NK-92 treated with Interleukin-12 subunit alpha and Interleukin-12 subunit beta, amount 100 ng/mL, for 24 hours (cell line): ENCODE measurements around the gene SRMS.
A peak's percentile ranks its signal among the peaks of the same experiment; 100 is the strongest.
"Not testable (repeated sequence)": the region's sequence is repeated elsewhere in the genome, so short reads cannot be mapped to it uniquely, and the experiment has no call there.

ENCODE experiments used
- DNase-seq: peaks from one replicate; lab custom pipeline; 2025; lab: John Stamatoyannopoulos, UW

The SRMS gene

DNA sequence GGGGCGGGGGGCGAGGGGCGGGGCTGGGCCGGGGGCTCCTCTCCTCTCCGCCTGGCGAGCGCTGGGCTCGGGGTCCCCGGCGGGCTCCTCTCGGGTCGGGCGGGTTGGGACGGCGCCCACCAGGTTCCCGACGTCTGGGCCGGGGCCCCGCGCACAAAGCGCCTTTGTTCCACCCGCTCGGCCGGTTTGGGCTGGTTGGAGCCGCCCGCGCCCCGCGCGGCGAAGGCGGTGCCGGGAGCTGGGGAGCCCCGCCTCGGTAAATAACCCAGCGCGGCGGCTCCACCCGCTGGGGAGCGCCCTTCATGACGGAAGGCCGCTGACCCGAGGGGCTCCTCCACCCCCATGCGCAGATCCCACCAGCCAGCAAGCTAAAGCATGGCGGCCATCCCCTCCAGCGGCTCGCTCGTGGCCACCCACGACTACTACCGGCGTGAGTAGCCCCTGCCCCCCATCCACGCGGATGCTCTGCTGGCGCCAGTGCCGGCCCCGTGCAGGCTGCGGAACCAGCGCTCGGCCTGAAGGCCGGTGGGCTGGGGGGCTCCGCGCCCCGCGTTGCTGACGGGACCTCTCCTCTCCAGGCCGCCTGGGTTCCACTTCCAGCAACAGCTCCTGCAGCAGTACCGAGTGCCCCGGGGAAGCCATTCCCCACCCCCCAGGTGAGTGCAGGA is 26.5 kb downstream of the SRMS start:
- DNase-seq: peak; percentile 60

- peak; percentile 70 for DNase-seq
Observed at GRCh38 chr20:63520504-63520933, 27.0 kb downstream of the SRMS start, which contains the start of gene PPDPF. Gene PPDPF, plus strand, starts transcription at chr20:63520765. Its CDS starts 544 bp downstream, at chr20:63521309.

DNA sequence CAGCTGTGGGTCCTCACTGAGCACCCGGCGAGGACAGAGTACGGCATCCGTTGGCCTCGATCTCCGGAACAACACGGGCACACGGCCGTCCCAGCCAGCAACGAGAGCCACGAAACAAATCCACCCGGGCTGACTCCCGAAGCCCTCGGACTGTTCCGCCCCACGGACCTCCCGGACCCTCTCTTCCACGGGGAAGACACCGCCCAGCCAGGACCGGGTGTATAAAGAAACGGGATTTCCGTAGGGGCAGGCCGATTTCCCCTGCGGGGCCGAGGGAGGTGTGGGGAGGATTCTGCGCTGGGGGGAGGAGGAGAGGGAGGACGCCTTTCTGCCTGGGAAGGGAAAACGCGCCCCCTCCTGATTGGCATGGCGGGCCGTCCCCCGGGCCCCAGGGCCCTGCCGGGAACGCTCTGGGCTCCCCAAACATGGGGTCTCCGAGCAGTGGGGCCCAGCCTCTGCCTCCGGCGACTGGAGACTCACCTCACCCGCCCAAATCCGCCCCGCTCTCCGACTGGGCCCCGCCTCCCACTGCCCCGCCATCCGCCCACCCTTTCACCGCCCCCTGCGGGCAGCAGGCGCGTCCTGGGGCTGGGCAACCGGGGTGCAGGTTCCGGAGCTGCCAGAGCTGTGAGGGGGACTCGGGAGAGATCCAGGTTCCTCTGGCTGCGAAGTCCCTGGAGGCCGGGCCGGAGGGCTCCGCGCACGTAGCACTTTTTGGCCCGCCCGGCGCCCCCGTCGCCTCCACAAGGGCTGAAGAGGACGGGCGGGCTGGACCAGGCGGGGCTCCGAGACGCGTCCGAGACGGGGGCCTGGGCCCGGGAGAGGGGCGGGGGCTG is 27.7 kb downstream of the SRMS start:
- no peak for DNase-seq

- DNase-seq: no peak
Observed at GRCh38 chr20:63518946-63519667, 28.4 kb downstream of the SRMS start.

DNA sequence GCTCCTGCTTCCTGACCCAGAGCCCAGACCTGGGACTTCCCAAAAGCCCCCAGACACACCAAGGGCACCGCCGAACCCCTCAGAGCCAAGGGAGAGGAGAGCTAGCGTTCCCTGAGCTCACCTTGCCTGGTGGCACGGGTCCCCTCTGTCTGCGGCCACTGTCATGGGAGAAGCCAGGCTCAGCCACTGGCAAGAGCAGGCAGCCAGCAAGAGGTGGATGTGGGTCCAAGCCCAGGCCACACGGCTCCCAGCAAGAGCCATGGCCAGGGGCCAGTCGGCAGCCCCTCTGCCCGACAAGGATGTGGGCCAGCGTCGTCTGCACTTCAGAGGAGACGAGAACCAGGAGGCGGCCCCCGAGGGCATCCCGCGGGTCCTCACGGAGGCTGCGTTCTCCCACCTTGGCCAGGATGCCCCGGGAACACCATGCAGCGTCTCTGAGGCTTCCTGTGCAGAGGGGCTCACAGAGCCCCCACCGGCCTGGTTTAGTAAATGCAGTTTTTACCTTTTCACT is 29.1 kb downstream of the SRMS start:
- no peak for DNase-seq

DNA sequence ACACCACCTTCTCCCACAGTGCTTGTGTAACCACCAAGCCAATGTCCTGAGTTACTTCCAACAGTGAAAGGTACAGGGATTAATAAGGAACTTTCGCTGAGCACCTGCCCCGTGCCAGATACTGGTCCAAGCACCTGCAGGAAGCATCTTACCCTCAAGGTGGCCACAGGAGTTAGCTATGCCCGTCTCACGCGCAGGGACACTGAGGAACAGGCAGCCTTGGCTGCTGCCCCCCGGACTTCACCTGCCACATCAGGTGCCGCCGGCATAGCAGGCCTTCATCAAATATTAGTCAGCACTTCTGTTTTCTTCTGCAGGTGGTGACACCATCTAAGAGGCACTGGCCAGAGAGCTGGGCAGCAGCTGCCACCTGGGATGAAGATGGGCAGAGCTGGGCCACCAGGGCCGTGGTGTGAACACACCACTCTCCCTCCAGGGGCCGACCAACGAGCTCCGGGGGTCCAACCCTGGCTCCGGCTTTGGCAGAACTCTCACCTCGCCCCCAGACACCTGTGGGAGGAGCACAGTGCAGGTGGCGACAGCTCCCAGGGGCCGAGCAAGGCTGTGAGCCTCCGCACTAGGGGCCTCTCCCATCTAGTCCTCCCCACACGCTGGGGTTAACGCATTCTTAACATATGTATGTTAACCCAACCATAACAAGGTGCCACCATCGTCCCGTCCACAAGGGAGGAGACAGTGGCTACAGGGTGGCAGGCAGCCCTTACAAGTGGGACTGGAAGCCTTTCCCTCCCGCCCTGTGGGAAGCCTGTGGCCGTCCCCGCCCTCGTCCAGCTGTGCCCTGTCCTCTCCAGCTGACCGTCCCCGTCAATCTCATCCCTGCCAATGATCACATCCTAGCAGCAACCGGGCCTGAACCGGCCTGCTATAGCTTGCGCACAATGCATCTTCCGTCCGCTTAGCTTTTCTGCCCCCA is 29.9 kb downstream of the SRMS start:
- DNase-seq: no peak

DNA sequence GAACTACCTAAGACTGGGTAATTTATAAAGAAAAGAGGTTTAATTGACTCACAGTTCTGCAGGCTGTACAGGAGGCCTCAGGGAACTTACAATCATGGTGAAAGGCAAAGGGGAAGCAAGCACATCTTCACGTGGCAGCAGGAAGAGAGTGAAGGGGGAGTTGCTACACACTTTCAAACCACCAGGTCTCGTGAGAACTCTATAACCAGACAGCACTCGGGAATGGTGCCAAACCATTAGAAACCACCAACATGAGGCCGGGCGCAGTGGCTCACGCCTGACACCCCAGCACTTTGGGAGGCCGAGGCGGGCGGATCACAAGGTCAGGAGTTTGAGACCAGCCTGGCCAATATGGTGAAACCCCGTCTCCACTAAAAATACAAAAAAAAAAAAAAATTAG is 33.0 kb downstream of the SRMS start:
- not testable (repeated sequence) for DNase-seq

DNA sequence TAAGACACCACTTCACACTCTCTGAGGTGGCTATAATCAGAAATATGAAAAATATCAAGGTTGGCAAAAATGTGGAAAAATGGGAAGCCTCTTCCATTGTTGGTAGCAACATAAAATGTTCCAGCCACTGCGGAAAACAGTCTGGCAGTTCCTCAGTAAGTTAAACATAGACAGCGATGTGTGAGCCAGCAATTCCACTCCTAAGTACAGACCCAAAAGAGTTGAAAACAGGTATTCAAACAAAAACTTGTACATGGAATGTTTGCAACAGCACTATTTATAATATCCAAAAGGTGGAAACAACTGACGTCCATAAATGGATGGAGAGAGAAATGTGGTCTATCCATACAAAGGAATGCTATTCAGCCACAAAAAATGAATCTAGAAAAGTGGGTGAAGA is 34.3 kb downstream of the SRMS start:
- no peak for DNase-seq

GRCh38 chr20:63509088-63509564 is 38.4 kb downstream of the SRMS start:
- no peak for DNase-seq

GRCh38 chr20:63508072-63508768 is 39.3 kb downstream of the SRMS start:
- DNase-seq: no peak

DNA sequence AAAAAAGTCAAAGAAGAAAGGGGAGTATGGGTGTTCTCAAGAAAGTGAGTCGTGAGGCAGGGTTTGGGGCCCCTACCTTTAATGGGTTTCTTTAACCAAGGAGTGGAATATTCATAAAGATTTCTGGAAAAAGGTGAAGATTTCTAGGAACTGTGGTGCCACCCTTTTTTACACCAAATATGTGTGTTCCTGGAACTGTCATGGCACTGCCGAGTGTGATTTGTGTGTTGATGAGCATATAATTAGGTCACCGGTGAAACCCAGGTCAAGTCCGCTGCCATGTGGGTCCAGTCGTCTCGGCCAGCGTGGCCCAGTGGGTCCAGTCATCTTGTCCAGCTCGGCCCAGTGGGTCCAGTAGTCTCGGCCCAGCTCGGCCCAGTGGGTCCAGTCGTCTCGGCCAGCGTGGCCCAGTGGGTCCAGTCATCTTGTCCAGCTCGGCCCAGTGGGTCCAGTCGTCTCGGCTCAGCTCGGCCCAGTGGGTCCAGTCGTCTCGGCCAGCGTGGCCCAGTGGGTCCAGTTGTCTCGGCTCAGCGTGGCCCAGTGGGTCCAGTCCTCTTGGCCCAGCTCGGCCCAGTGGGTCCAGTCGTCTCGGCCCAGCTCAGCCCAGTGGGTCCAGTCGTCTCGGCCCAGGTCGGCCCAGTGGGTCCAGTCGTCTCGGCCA is 40.3 kb downstream of the SRMS start:
- no peak for DNase-seq

- DNase-seq: no peak
Observed at GRCh38 chr20:63505723-63506122, 41.8 kb downstream of the SRMS start.

DNA sequence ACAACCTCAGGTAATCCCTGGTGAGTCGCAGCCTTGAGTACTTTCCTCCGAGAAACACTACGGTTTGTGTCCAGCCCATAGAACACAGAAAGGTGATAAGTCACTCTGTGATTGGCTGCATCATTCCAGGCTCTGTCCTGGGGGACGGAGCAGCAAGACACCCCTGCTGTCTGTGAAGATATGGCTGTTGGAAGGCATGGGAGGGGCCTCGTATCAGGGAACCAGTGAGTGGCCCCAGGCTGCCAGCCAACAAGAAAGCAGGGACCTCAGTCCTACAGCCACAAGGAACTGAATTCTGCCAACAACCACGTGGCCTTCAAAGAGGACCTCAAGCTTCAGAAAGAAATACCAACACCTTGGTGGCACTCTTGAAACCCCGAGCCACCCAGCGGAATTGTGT is 42.3 kb downstream of the SRMS start:
- DNase-seq: no peak

DNA sequence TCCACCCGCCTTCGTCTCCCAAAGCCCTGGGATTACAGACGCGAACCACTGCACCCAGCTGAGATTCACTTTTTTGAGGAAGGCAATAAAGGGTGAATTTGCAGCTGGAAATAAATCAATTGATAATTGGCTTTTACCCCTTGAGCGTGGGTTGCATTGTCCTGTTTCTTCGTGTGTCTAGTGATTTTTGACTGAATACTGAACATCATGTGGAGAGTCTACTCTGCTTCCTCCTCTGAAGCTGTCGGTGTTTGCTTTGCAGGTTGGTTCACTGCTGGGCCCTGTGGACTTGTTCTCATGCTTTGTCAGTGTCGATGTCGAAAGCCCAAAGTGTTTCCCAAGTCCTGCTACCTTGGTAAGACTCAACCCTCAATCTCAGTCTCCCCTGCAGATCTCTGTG is 42.9 kb downstream of the SRMS start:
- DNase-seq: no peak

DNA sequence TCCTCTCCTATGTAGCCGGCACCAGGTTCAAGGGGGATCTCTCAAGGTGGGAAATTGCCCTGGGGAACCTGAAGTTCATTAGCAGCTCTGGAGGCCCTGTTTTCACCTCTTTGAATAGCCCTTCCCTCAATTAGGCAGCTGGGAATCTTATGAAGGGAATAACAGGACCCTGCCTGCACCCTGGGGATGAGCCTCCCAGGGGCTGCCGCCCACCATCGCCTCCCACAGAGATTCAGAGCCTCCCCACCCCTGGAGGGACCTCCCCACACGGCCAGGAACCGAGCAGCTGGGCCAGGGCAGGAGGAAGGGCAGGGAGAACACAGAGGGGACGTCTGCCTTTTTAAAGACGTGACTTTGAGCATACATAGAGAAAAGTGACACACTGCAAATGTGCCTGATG is 44.0 kb downstream of the SRMS start:
- DNase-seq: no peak

GRCh38 chr20:63502671-63503172 is 44.8 kb downstream of the SRMS start:
- no peak for DNase-seq

- DNase-seq: no peak
Observed at GRCh38 chr20:63501818-63502670, 45.5 kb downstream of the SRMS start.

GRCh38 chr20:63500902-63501817 is 46.4 kb downstream of the SRMS start:
- DNase-seq: no peak
